Fibroblast of the aortic adventitia (primary cell): ENCODE measurements around the gene SMARCA4. TPM values are rescaled to one million over a fixed set of nuclear protein-coding genes. Genes with fewer than 3 reads are reported as not detected.
"Not testable (repeated sequence)": the region's sequence is repeated elsewhere in the genome, so short reads cannot be mapped to it uniquely, and the experiment has no call there.

Source experiments
- DNase-seq: peaks from one replicate; pipeline ENCODE4 v3.0.0-alpha.2; 2010; ENCODE audit warnings: low read depth
- H3K4me3 ChIP-seq: 2 replicates; pipeline ENCODE4 v1.5.1; 2011; ENCODE audit warnings: low read depth, mild to moderate bottlenecking, control low read depth, low read length, moderate library complexity
- total RNA-seq: library from RNA; depleted of rRNA; stranded (reverse); fragments of >200 nt; gene quantifications from 2 replicates; pipeline ENCODE4 v1.2.3, GENCODE V29; 2012; ENCODE audit warnings: low replicate concordance
- TF ChIP-seq, protein P1 (sequence below): IDR thresholded peaks from 2 replicates; pipeline ENCODE4 v1.5.1; 2011; ENCODE audit warnings: mild to moderate bottlenecking, low read length, control low read depth, inconsistent platforms; ENCODE audit not compliant: insufficient read depth

The SMARCA4 gene
- total RNA-seq, 1 donor = 63.8 TPM

DNA sequence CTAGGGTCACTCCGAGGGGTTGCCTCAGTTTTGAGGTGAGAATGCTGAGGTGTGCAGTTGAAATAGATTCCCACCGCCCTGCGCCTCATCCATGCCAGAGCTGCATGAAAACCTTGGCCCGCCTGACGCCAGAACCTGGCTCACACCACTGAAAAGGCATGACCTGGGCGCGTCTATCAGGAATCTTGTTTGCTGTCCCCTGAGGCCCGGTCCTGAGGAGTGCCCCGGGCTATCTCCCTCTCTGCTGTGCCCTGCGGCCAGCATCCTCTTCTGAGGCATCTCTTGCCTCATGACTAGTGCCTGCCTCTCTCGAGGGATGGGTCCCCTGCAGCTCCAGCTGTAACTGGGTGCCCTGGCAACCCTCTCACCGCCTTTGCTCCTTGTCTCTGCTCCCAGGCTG lies 28.1 kb downstream of the SMARCA4 start:
- no peak for DNase-seq
- TF ChIP-seq, protein P1, sequence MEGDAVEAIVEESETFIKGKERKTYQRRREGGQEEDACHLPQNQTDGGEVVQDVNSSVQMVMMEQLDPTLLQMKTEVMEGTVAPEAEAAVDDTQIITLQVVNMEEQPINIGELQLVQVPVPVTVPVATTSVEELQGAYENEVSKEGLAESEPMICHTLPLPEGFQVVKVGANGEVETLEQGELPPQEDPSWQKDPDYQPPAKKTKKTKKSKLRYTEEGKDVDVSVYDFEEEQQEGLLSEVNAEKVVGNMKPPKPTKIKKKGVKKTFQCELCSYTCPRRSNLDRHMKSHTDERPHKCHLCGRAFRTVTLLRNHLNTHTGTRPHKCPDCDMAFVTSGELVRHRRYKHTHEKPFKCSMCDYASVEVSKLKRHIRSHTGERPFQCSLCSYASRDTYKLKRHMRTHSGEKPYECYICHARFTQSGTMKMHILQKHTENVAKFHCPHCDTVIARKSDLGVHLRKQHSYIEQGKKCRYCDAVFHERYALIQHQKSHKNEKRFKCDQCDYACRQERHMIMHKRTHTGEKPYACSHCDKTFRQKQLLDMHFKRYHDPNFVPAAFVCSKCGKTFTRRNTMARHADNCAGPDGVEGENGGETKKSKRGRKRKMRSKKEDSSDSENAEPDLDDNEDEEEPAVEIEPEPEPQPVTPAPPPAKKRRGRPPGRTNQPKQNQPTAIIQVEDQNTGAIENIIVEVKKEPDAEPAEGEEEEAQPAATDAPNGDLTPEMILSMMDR = no peak
- no peak overlapping the region for H3K4me3 ChIP-seq

DNA sequence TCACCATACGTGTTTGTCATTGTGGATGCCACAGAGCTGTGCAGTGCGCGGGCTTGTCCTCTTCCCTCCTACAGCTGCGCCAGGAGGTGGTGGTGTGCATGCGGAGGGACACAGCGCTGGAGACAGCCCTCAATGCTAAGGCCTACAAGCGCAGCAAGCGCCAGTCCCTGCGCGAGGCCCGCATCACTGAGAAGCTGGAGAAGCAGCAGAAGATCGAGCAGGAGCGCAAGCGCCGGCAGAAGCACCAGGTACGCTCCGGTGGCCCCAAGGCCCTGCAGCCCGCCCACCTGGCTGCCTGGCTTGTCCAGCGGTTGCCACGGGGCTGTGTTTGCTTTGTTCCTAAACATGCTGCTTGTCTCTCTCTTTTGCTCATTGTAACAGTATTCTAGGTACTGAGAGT lies 30.2 kb downstream of the SMARCA4 start:
- no peak for DNase-seq
- TF ChIP-seq, protein P1 = no peak
- no peak overlapping the region for H3K4me3 ChIP-seq

DNA sequence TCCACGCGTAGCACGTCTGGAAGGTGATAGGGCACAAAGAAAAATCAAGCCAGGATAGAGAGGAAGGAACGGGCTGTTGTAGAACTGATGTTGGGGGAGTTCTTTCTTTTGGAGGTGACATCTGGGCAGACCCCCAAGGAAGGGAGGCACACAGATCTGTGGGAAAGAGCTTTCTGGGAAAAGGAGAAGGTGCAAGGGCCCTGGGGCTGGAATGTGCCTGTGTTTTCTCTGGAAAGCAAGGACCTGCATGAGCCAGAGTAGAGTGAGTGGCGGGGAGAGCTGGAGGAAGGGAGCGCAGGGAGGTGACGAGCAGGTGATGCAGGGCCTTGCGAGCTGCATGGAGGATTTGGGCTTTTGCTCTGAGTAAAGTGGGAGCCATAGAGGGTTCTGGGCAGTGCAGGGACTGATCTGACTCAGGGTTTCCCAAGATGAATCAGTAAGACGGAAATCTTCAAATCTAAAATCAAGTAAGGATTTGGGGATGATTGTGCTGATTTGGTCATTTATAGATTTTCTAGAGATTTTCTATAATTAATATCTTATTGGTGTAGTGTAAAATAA lies 30.8 kb downstream of the SMARCA4 start:
- no peak for DNase-seq
- TF ChIP-seq, protein P1 = no peak
- H3K4me3 ChIP-seq = no peak overlapping the region

DNA sequence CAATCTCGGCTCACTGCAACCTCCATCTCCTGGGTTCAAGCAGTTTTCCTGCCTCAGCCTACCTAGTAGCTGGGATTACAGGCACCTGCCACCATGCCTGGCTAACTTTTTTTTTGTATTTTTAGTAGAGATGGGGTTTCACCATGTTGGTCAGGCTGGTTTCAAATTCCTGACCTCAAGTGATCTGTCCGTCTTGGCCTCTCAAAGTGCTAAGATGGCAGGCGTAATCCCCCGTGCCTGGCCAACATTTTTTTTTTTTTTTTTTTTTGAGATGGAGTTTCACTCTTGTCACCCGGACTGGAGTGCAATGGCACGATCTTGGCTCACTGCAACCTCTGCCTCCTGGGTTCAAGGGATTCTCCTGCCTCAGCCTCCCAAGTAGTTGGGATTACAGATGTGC lies 31.3 kb downstream of the SMARCA4 start:
- not testable (repeated sequence) for DNase-seq, H3K4me3 ChIP-seq

DNA sequence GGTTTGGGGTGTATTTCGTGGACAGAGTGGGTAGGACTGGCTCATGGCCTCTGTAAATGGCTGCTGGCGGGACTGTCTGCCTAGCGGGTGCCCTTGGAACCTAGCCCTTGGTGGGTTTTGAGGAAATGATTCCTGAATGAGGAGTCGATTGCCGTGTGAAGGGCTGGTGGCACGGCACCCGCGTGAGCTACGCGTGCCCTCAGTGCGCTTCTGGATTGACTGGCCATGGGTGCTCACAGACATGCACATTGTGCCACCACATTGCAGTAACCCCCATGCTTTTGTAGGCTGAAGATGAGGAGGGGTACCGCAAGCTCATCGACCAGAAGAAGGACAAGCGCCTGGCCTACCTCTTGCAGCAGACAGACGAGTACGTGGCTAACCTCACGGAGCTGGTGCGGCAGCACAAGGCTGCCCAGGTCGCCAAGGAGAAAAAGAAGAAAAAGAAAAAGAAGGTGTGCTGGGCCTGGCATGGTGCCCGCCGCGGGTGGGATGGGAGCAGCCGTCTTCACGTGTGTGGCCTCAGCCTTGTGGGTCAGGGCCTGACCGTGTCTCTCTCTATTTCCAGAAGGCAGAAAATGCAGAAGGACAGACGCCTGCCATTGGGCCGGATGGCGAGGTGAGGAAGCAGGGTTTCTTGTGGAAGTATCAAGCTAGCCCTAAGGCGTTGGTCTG lies 35.2 kb downstream of the SMARCA4 start:
- TF ChIP-seq, protein P1 = no peak
- no peak overlapping the region for H3K4me3 ChIP-seq
- no peak for DNase-seq

DNA sequence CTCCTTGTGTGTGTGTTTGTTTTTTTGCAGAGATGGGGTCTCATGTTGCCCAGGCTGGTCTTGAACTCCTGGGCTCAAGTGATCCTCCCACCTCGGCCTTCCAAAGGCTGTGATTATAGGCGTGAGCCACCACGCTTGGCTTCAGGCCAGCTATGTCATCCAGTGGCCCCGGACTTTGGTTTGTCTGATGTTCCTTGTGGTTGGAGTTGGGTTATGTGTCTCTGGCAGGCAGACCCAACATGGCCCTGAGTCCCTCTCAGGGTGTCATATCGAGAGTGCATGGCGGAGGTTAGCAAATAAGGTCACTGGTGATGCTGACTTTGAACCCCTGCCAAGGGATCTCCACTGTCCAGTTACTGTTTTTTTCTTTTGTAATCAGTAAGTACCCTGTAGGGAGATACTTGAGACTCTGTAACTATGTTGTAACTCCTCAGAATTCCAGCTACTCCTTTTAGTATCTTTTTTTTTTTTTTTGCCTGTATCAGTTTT lies 37.3 kb downstream of the SMARCA4 start:
- no peak for DNase-seq
- no peak overlapping the region for H3K4me3 ChIP-seq
- TF ChIP-seq, protein P1 = no peak

DNA sequence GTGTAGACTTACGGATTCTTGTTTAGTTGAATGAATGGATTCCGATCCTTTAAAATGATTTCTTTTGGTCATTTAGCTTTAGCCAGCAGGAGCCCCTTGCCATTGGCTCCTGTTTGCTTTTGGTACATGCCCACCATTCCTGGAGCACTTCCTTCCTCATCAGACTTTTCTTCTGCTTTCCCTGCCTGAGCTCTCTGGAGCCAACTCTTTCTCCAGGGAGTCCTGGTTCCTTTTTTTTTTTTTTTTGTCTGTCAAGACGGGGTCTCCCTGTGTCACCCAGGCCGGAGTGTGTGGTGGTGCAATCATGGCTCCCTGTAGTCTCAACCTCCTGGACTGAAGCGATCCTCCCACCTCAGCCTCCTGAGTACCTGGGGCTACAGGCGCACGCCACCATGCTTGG lies 37.8 kb downstream of the SMARCA4 start:
- DNase-seq = no peak
- H3K4me3 ChIP-seq = no peak overlapping the region
- TF ChIP-seq, protein P1 = no peak
